HG02588 (cell line): ENCODE measurements around the gene FARP2.
"Not testable (repeated sequence)": the region's sequence is repeated elsewhere in the genome, so short reads cannot be mapped to it uniquely, and the experiment has no call there.

Source experiments
- ATAC-seq: cut with Tn5 transposase; IDR thresholded peaks from one replicate; pipeline ENCODE4 v1.9.1; 2021; ENCODE audit warnings: mild to moderate bottlenecking, moderate library complexity; ENCODE audit not compliant: unreplicated experiment

Gene FARP2

GRCh38 chr2:241359481-241360045, 3.5 kb downstream of the FARP2 start:
- ATAC-seq, result no peak

- no peak for ATAC-seq
These were observed 7.3 kb downstream of the FARP2 start for GRCh38 chr2:241363426-241363825.

DNA sequence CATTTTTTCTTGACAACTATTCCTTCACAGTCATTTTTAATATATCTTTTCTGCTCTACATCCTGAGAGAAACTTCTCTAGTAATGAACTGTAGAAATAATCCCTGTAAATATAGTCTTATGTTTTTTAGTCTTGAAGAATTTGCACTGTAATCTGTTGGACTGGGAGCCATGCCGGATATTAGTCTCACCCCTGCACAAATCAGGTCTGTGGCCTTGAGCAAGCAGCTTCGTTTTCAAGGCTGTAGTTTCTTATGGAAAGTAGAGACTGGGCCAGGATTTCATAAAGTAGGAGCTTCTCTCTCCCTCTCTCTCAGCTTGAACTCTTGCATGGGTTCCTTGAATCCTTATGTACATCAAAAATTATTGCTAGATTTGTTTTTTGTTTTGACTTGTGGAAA, 8.7 kb downstream of the FARP2 start:
- no peak for ATAC-seq

GRCh38 chr2:241366678-241367077, 10.6 kb downstream of the FARP2 start:
- no peak for ATAC-seq

DNA sequence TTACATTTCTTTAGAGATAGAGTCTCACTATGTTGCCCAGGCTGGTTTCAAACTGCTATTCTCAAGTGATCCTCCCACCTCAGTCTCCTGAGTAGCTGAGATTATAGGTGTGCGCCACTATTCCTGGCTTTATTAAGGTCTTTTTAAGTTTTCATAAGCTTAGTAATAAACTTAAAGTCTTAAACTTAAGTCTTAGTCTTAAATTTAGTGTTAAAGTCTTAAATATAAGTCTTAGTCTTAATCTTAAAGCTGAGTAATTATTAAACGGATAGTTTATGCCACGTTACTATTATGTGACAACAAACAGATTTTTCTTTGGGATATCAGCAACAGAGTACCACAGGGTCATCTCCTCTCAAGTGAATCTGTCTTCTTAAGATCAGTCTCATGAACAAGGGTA, 12.6 kb downstream of the FARP2 start:
- ATAC-seq, result no peak

DNA sequence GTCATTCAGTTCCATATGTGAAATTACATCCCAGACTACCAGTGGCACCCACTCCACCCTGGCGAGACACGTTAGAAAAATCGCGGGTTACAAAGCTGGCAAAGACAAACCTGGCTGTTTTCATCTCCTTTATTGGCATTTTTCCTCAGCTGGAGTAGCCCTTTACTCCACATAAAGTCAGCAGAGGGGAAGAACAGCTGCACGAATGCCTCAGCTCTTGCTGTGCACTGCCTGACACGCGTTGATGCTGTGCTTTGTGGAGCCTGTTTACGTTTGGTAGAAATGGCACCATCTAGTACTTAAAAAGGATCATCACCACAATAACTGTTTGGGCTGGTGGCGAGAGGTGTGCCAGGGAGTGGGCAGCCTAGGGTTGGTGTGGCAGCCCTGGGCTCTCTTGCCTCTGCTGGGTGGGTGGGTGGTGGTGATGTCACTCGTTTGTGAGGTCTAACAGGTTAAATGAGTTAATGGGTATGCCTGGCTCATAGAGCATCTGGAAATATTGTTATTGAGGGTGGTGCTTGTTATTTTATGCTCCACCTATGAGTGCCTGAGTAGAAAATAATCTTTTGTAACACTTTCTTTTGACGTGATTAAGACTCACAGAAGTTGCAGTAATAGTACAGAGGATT, 16.4 kb downstream of the FARP2 start:
- ATAC-seq, result no peak

GRCh38 chr2:241373446-241373845, 17.4 kb downstream of the FARP2 start:
- ATAC-seq, result no peak

GRCh38 chr2:241373906-241374305, 17.8 kb downstream of the FARP2 start:
- not testable (repeated sequence) for ATAC-seq

GRCh38 chr2:241375300-241375699, 19.2 kb downstream of the FARP2 start:
- no peak for ATAC-seq

DNA sequence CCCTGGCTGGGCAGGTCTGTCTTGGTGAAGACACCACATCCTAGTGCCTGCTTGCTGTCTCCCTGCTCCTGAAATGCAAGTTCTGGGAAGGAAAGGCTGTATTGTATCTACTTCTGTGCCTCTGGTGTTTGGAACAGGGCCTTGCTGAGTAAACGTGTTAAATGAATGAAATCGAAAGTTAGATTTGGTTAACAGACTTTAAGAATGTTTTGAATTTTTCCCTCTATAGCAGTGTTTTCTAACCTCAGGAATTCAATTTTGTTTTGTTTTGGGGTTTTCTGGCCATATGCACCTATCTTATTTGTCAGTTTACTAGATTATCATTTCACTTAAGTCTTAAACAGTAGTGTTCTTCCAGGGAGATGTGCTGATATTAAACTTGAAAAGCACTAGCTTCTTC, 20.7 kb downstream of the FARP2 start:
- no peak for ATAC-seq

- no peak for ATAC-seq
These were observed 22.7 kb downstream of the FARP2 start for GRCh38 chr2:241378816-241379215.

GRCh38 chr2:241379481-241380480, 23.7 kb downstream of the FARP2 start:
- no peak for ATAC-seq

DNA sequence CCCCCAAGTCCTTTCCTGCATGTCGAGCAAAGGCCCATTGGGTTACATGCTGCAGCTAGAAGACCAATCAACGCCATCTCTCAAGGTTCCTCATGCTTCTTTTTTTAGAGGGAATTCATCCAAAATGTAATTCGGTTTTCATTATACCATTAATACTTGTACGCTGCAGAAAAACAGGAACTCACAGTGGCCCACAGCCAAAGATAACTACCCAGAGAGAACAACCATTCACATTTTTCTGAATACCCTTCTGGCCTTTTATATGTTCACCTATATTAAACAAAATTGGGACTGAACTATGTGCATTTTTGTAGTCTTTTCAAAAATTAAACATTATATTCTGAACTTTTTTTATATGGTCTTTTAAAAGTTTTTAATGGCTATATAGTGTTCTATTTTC, 25.8 kb downstream of the FARP2 start:
- no peak for ATAC-seq

- not testable (repeated sequence) for ATAC-seq
These were observed 29.4 kb downstream of the FARP2 start for GRCh38 chr2:241385450-241385849.

DNA sequence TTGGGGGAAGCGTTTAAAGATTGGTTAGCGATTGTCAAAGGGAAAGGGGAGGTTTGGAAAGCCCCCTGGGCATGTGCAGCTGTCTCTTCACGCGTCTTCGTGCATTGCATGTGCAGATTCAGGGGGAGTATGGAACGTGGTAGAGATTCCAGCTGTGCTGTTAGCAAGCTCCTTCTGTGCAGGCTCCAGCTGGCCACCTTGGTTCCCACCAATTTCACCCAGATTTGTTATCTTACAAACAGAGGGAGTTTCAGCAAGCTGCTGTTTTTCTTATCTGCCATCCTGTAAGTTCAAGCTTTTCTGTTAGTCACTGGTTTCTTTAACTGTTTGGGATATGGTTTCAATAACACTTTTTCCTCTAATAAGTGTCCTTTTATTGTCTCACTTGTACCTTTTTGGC, 30.4 kb downstream of the FARP2 start:
- ATAC-seq, result no peak

DNA sequence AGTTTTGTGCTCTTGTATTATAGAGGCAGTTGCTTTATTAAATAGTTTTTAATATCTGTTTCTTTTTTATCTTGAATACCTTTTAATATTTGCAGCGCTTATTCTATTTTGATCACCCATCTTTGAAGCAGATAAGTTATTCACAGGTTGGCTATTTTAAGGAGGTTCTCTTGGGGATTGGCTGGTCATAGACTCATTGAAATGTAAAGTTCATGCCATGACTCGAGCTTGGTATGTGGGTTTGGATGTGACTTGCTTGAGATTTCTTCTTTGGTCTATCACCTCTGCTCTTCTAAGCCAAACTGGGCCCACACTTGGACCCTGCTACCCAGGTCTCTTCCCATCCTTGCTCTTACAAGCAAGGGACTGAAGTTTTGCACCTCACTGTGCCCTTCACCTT, 33.6 kb downstream of the FARP2 start:
- no peak for ATAC-seq

GRCh38 chr2:241390301-241391206, 34.5 kb downstream of the FARP2 start:
- ATAC-seq, result no peak

- ATAC-seq, result no peak
These were observed 36.0 kb downstream of the FARP2 start for GRCh38 chr2:241391892-241392665.

GRCh38 chr2:241392753-241393152, 36.7 kb downstream of the FARP2 start:
- ATAC-seq, result not testable (repeated sequence)
